OCI-LY3 (cell line): ENCODE measurements around the gene S100Z.

Experiments
- H2AFZ ChIP-seq: fragments of 200-600, 300-600 bp; shearing (Covaris generic); 2 replicates; pipeline ENCODE4 v1.6.0; 2014; ENCODE audit warnings: antibody characterized with exemption, low read depth, low read length
- H3K27ac ChIP-seq: fragments of 200-600, 300-600 bp; sonication (generic); 2 replicates; pipeline ENCODE4 v1.5.1; 2014; ENCODE audit warnings: mild to moderate bottlenecking, low read length, moderate library complexity, mixed read lengths
- H3K27me3 ChIP-seq: fragments of 200-600, 300-600 bp; sonication (generic); 2 replicates; pipeline ENCODE4 v1.6.1; 2014; ENCODE audit warnings: low read depth, low read length, mixed read lengths
- H3K36me3 ChIP-seq: fragments of 200-600, 300-600 bp; sonication (generic); replicated peaks from 2 replicates; pipeline ENCODE3; 2014; ENCODE audit warnings: low read depth, low read length, mixed read lengths
- H3K4me1 ChIP-seq: fragments of 300-600, 200-600 bp; sonication (generic); 2 replicates; pipeline ENCODE4 v1.6.1; 2014; ENCODE audit warnings: low read length, mixed read lengths
- H3K4me2 ChIP-seq: fragments of 200-600, 300-600 bp; sonication (generic); 2 replicates; pipeline ENCODE4 v1.6.1; 2014; ENCODE audit warnings: low read length, mixed read lengths
- H3K4me3 ChIP-seq: fragments of 300-600, 200-600 bp; sonication (generic); 2 replicates; pipeline ENCODE4 v1.5.1; 2014; ENCODE audit warnings: antibody characterized with exemption, mild to moderate bottlenecking, low read length, moderate library complexity
- H3K79me2 ChIP-seq: fragments of 300-600, 200-600 bp; shearing (Covaris generic); 2 replicates; pipeline ENCODE4 v1.6.1; 2014; ENCODE audit warnings: mild to moderate bottlenecking, low read length, mixed read lengths
- H3K9ac ChIP-seq: fragments of 300-600, 200-600 bp; shearing (Covaris generic); 2 replicates; pipeline ENCODE4 v1.6.0; 2014; ENCODE audit warnings: mild to moderate bottlenecking, low read length, moderate library complexity
- H3K9me3 ChIP-seq: fragments of 200-600, 300-600 bp; shearing (Covaris generic); 2 replicates; pipeline ENCODE4 v1.6.1; 2014; ENCODE audit warnings: low read length, mixed read lengths; ENCODE audit not compliant: insufficient read depth
- H4K20me1 ChIP-seq: fragments of 200-600, 300-600 bp; sonication (generic); 2 replicates; pipeline ENCODE4 v1.6.1; 2016; ENCODE audit warnings: low read length, mixed read lengths; ENCODE audit not compliant: insufficient read depth
- CTCF ChIP-seq: fragments of 200-600, 300-600 bp; sonication (generic); IDR thresholded peaks from 2 replicates; pipeline ENCODE4 v1.5.1; 2014; ENCODE audit warnings: antibody characterized with exemption, low read length, low read depth
- EZH2phosphoT487 ChIP-seq: fragments of 200-600 bp; shearing (Covaris generic); IDR thresholded peaks from 2 replicates; pipeline ENCODE4 v1.6.1; 2018; ENCODE audit warnings: antibody characterized with exemption, mixed run types, low read depth

S100Z gene

GRCh38 chr5:76918539-76918938 is 68.7 kb downstream of the S100Z start:
- H4K20me1 ChIP-seq, result no peaks in the 10 kb centered on the region
- no peak overlapping the region for H3K4me2 ChIP-seq
- no peaks in the 10 kb centered on the region for H3K4me1 ChIP-seq
- H3K36me3 ChIP-seq, result no peaks in the 10 kb centered on the region
- H2AFZ ChIP-seq, result no peak overlapping the region
- no peaks in the 10 kb centered on the region for H3K9me3 ChIP-seq
- H3K27me3 ChIP-seq, result no peaks in the 10 kb centered on the region
- H3K79me2 ChIP-seq, result no peaks in the 10 kb centered on the region
- TF ChIP-seq CTCF (no peak), EZH2phosphoT487 (no peak)
- H3K9ac ChIP-seq, result no peak overlapping the region
- H3K4me3 ChIP-seq, result no peak overlapping the region
- no peak overlapping the region for H3K27ac ChIP-seq

GRCh38 chr5:76920491-76920890 is 70.7 kb downstream of the S100Z start:
- Histone ChIP-seq H3K9me3 (no peaks in the 10 kb centered on the region), H3K4me1 (no peaks in the 10 kb centered on the region), H3K79me2 (no peaks in the 10 kb centered on the region), H4K20me1 (no peaks in the 10 kb centered on the region), H3K4me3 (no peak overlapping the region), H3K27me3 (no peaks in the 10 kb centered on the region), H3K27ac (no peak overlapping the region), H2AFZ (no peak overlapping the region), H3K4me2 (no peak overlapping the region), H3K9ac (no peak overlapping the region), H3K36me3 (no peaks in the 10 kb centered on the region)
- TF ChIP-seq EZH2phosphoT487, result no peak
- no peak for TF ChIP-seq CTCF

GRCh38 chr5:76926329-76927105 is 76.7 kb downstream of the S100Z start:
- Histone ChIP-seq H3K27me3 (peaks cover 16% of the 10 kb centered on the region; the same call in 1 of the 2 replicates), H3K9ac (no peak overlapping the region), H3K4me3 (no peak overlapping the region), H3K36me3 (no peaks in the 10 kb centered on the region), H3K79me2 (no peaks in the 10 kb centered on the region), H3K4me2 (no peak overlapping the region), H2AFZ (no peak overlapping the region), H3K9me3 (no peaks in the 10 kb centered on the region), H3K27ac (no peak overlapping the region), H3K4me1 (no peaks in the 10 kb centered on the region), H4K20me1 (no peaks in the 10 kb centered on the region)
- TF ChIP-seq EZH2phosphoT487 (no peak), CTCF (no peak)

- TF ChIP-seq CTCF (no peak), EZH2phosphoT487 (no peak)
- H3K36me3 ChIP-seq, result no peaks in the 10 kb centered on the region
- no peaks in the 10 kb centered on the region for H3K79me2 ChIP-seq
- H3K27me3 ChIP-seq, result peaks cover 16% of the 10 kb centered on the region; the same call in 1 of the 2 replicates
- H3K9ac ChIP-seq, result no peak overlapping the region
- H3K4me3 ChIP-seq, result no peak overlapping the region
- H2AFZ ChIP-seq, result no peak overlapping the region
- no peaks in the 10 kb centered on the region for H3K4me1 ChIP-seq
- no peaks in the 10 kb centered on the region for H3K9me3 ChIP-seq
- no peak overlapping the region for H3K4me2 ChIP-seq
- H4K20me1 ChIP-seq, result no peaks in the 10 kb centered on the region
- H3K27ac ChIP-seq, result no peak overlapping the region
Observed at GRCh38 chr5:76927961-76928360, 78.1 kb downstream of the S100Z start.
